ENCODE data around the gene MPO. TPM values are rescaled to one million over a fixed set of nuclear protein-coding genes. Genes with fewer than 3 reads are reported as not detected.

Gene MPO
- total RNA-seq, 1 experiment from 2014 or later = not detected

GRCh38 chr17:58311429-58311894 is 30.7 kb upstream of the MPO start:
- H3K9me2 ChIP-seq (ENCODE audit: insufficient read depth) = no peaks in the 10 kb centered on the region
- CTCF ChIA-PET = no interaction called here
- H3K27me3 ChIP-seq (ENCODE audit: insufficient read depth, low read depth) = peaks cover 92% of the 10 kb centered on the region
- H3K36me3 ChIP-seq (ENCODE audit: low read depth) = no peaks in the 10 kb centered on the region
- POLR2A ChIA-PET (ENCODE audit: unreplicated experiment) = no interaction called here
- intact Hi-C loops (cut with micrococcal nuclease; ENCODE audit: unreplicated experiment) = loop anchor here (10.0 kb wide), 1 partner anchor 693 kb away; no protein-coding TSS in a partner anchor
- no TSS peak for BruUV-seq (replicated peaks)
- H3K27ac ChIP-seq = no peak overlapping the region
- H2AFZ ChIP-seq = no peak overlapping the region
- no peak for TF ChIP-seq CTCF (conservative IDR thresholded peaks at IDR 0.05)
- no peak for TF ChIP-seq EZH2 (IDR thresholded peaks at IDR 0.05; ENCODE audit: low read depth)
- no peak overlapping the region for H3K4me3 ChIP-seq
- no peaks in the 10 kb centered on the region for H3K9me3 ChIP-seq (ENCODE audit: insufficient read depth, low read depth)
- H3K4me2 ChIP-seq = no peak overlapping the region
- no peaks in the 10 kb centered on the region for H3K79me2 ChIP-seq (ENCODE audit: low read depth)
- H4K20me1 ChIP-seq (ENCODE audit: insufficient read depth) = no peaks in the 10 kb centered on the region; the same call in 1 of the 2 replicates
- H3F3A ChIP-seq (ENCODE audit: insufficient read depth, low read depth) = no peaks in the 10 kb centered on the region
- DNase-seq = no peak
- no peaks in the 10 kb centered on the region for H3K4me1 ChIP-seq (replicated peaks; ENCODE audit: insufficient read depth)

- Histone ChIP-seq H3K27ac (no peak overlapping the region), H3K4me2 (no peak overlapping the region), H3K4me1 (replicated peaks; ENCODE audit: insufficient read depth) (no peaks in the 10 kb centered on the region), H3K79me2 (ENCODE audit: low read depth) (no peaks in the 10 kb centered on the region), H3F3A (ENCODE audit: insufficient read depth, low read depth) (no peaks in the 10 kb centered on the region), H3K27me3 (ENCODE audit: insufficient read depth, low read depth) (peaks cover 94% of the 10 kb centered on the region), H3K9me3 (ENCODE audit: insufficient read depth, low read depth) (no peaks in the 10 kb centered on the region), H3K9me2 (ENCODE audit: insufficient read depth) (no peaks in the 10 kb centered on the region), H2AFZ (no peak overlapping the region), H4K20me1 (ENCODE audit: insufficient read depth) (no peaks in the 10 kb centered on the region; the same call in 1 of the 2 replicates), H3K4me3 (no peak overlapping the region), H3K36me3 (ENCODE audit: low read depth) (no peaks in the 10 kb centered on the region)
- TF ChIP-seq CTCF (conservative IDR thresholded peaks at IDR 0.05) (no peak), EZH2 (IDR thresholded peaks at IDR 0.05; ENCODE audit: low read depth) (no peak)
- no TSS peak for BruUV-seq (replicated peaks)
- intact Hi-C loops (cut with micrococcal nuclease; ENCODE audit: unreplicated experiment) = loop anchor here (10.0 kb wide), 1 partner anchor 694 kb away; no protein-coding TSS in a partner anchor
- POLR2A ChIA-PET (ENCODE audit: unreplicated experiment) = no interaction called here
- CTCF ChIA-PET = no interaction called here
- no peak for DNase-seq
Observed at GRCh38 chr17:58310511-58311428, 30.0 kb upstream of the MPO start.

GRCh38 chr17:58309918-58310259 is 29.2 kb upstream of the MPO start:
- no peaks in the 10 kb centered on the region for H3K9me3 ChIP-seq (ENCODE audit: insufficient read depth, low read depth)
- no peaks in the 10 kb centered on the region for H3F3A ChIP-seq (ENCODE audit: insufficient read depth, low read depth)
- no peak for TF ChIP-seq CTCF (conservative IDR thresholded peaks at IDR 0.05)
- TF ChIP-seq EZH2 (IDR thresholded peaks at IDR 0.05; ENCODE audit: low read depth) = no peak
- no peak for DNase-seq
- H2AFZ ChIP-seq = no peak overlapping the region
- no TSS peak for BruUV-seq (replicated peaks)
- H3K36me3 ChIP-seq (ENCODE audit: low read depth) = no peaks in the 10 kb centered on the region
- peaks cover 97% of the 10 kb centered on the region for H3K27me3 ChIP-seq (ENCODE audit: insufficient read depth, low read depth)
- POLR2A ChIA-PET (ENCODE audit: unreplicated experiment) = no interaction called here
- no peaks in the 10 kb centered on the region for H3K79me2 ChIP-seq (ENCODE audit: low read depth)
- intact Hi-C loops (cut with micrococcal nuclease; ENCODE audit: unreplicated experiment) = loop anchor here (10.0 kb wide), 1 partner anchor 695 kb away; no protein-coding TSS in a partner anchor
- no peak overlapping the region for H3K4me3 ChIP-seq
- H3K27ac ChIP-seq = no peak overlapping the region
- no peak overlapping the region for H3K4me2 ChIP-seq
- no peaks in the 10 kb centered on the region for H3K9me2 ChIP-seq (ENCODE audit: insufficient read depth)
- CTCF ChIA-PET = no interaction called here
- no peaks in the 10 kb centered on the region for H3K4me1 ChIP-seq (replicated peaks; ENCODE audit: insufficient read depth)
- H4K20me1 ChIP-seq (ENCODE audit: insufficient read depth) = no peaks in the 10 kb centered on the region; the same call in 1 of the 2 replicates

Measured in PC-9 (cell line).